Esophagus muscularis mucosa (tissue), 3 donors: ENCODE measurements around the gene PSME2.

Experiments
- CTCF ChIP-seq, 3 experiments: fragments of 200-600 bp in 2 of 3; fragments of 450-650 bp in 1 of 3; sonication (generic) in 2 of 3; IDR thresholded peaks; one replicate each; pipeline ENCODE4 v1.5.1; 2017 to 2019; ENCODE audit warnings: antibody characterized with exemption in 3 of 3, mild to moderate bottlenecking in 2 of 3, moderate library complexity in 1 of 3
- POLR2A ChIP-seq: fragments of 450-650 bp; IDR thresholded peaks from one replicate; pipeline ENCODE4 v1.6.1; 2017; ENCODE audit warnings: antibody characterized with exemption, moderate library complexity, mild to moderate bottlenecking, low read depth

DNA sequence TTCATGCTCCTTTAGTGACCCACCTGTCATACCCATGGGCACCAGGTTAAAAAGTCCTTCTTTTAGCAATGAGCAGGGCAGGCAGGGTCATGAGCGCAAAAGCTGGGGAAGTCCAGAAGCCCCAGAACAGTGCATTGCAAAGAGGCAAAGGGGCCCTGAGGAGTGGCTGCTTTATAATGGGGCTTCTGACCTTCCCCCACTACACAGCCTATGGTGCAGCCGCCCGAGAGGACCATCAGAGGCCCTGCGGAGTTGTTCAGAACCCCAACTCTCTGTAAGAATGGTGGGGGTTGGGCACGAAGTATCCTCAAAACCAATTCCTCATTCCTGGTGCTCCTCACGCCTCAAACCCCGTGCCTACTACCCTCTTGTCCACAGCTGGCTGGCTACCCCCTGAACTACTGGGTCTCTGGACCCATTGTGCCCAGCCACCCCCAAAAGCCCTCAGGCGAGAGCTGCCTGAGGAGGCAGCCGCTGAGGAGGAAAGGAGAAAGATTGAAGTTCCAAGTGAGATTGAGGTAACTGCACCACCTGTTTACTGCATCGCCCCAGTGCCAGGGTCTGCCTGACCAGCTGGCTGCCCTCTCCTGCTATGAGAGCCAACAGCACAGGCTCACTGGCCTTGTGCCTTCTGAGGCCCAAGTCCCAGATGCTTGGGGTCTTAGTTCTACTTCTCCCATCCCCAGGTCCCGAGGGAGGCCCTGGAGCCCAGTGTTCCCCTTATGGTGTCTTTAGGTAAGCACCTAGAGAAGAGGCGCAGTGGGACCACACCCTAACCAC, 32.2 kb upstream of the PSME2 start:
- TF ChIP-seq CTCF (IDR thresholded peaks at IDR 0.05) (no peak), POLR2A (no peak)
